Measurements from ENCODE around the gene DSCAML1.

Gene DSCAML1

DNA sequence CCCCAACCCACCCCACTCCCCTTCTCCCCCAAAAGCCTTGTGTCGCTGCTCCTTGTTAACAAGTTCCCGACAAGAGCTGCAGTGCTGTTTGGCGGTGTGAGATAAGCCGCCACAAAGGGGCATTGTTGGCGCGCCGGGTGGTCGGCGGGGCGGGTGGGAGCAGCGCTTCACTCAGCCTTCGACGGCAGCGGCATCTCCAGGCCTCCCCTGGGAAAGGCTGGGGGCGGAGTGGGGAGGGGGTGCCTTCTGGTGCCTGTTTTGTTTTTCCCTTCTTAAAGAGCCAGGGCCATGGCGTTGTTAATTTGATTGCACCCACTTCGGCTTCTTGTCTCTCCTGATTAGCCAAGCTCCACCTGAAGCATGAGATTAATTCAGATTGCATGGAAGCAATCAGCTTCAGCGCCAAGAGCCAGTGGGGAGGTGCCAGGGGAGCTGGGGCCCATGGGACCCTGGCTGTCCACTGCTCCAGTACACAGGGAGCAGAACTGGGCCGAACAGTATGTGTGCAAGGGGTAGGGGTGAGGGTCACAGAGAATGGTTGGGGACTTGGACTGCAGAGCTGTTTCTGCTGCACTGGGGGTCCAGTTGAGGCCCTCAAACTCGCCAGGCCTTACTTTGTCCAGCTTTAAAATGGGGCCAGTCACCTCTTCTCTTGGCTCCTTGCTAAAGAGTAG lies 304.3 kb downstream of the DSCAML1 start:
- DNase-seq: peak; percentile 93
- H3K36me3 ChIP-seq: no peaks in the 10 kb centered on the region
- no peaks in the 10 kb centered on the region for H3K27me3 ChIP-seq (ENCODE audit: insufficient read depth, low read depth, severe bottlenecking)
- peak overlapping the region; percentile 76 for H3K27ac ChIP-seq
- no peaks in the 10 kb centered on the region for H3K9me3 ChIP-seq (ENCODE audit: severe bottlenecking)
- TF ChIP-seq, protein P1, sequence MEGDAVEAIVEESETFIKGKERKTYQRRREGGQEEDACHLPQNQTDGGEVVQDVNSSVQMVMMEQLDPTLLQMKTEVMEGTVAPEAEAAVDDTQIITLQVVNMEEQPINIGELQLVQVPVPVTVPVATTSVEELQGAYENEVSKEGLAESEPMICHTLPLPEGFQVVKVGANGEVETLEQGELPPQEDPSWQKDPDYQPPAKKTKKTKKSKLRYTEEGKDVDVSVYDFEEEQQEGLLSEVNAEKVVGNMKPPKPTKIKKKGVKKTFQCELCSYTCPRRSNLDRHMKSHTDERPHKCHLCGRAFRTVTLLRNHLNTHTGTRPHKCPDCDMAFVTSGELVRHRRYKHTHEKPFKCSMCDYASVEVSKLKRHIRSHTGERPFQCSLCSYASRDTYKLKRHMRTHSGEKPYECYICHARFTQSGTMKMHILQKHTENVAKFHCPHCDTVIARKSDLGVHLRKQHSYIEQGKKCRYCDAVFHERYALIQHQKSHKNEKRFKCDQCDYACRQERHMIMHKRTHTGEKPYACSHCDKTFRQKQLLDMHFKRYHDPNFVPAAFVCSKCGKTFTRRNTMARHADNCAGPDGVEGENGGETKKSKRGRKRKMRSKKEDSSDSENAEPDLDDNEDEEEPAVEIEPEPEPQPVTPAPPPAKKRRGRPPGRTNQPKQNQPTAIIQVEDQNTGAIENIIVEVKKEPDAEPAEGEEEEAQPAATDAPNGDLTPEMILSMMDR (IDR thresholded peaks at IDR 0.05; ENCODE audit: low read depth, low read length): peak; percentile 26; the same call in 1 of the 2 replicates
- H3K4me3 ChIP-seq (ENCODE audit: low read depth, low read length): 0 out of 2 replicates have a peak overlapping the region, but pooled peaks have one; percentile 2

DNA sequence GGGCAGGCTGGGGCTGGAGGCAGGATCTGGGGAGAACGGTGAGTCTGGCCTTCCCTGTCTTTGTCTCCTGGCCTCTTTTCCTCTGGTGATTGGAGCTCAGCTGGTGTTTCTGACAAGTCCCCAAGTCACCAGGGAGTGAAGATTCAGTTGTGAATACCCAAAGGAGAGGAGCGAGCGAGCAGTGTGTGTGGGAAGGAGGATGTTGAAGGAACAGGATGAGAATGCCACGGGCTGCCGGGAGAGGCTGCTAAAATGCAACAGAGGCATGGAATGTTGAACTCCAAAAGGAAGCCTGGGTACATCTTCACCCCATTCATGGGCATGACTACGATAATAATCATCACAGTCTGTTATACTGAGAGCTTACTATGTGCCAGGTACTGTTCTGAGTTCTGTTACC lies 306.1 kb downstream of the DSCAML1 start:
- H3K9me3 ChIP-seq (ENCODE audit: severe bottlenecking): no peaks in the 10 kb centered on the region
- no peaks in the 10 kb centered on the region for H3K27me3 ChIP-seq (ENCODE audit: insufficient read depth, low read depth, severe bottlenecking)
- TF ChIP-seq, protein P1 (IDR thresholded peaks at IDR 0.05; ENCODE audit: low read depth, low read length): no peak
- H3K4me3 ChIP-seq (ENCODE audit: low read depth, low read length): no peak overlapping the region
- H3K36me3 ChIP-seq: no peaks in the 10 kb centered on the region
- no peak overlapping the region for H3K27ac ChIP-seq
- no peak for DNase-seq

DNA sequence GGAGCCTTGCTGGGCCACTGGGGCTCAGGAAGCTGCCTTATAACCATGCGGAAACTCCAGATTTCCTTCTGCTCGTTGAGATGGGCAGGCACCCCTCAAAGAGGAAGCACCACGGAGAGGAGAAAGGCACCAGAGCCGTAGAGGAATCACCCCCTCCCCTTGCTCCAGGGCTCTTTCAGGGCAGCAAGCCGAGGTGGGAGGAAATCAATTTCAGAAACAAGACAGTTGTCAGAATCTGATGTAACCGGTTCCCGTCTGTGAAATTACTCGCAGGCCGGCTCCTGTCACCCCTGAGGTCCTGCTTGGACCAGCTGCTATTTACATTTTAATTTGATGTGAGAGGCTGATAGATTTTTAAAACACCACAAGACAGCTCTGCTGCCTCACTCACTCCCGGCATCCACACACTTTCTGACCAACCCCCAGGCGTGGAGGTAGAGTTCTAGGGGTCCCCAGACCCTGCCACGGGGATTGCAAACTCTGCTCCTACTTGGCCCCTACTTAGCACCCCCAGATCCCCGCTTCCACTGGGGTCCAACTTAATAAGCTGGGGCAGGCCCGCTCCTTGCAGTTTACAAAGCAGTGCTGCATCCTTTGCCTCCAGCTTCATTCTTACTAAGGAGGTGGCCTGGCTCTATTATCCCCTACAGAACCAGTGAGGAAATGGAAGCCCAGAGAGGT lies 306.9 kb downstream of the DSCAML1 start:
- no peaks in the 10 kb centered on the region for H3K36me3 ChIP-seq
- H3K27me3 ChIP-seq (ENCODE audit: insufficient read depth, low read depth, severe bottlenecking): no peaks in the 10 kb centered on the region
- no peak overlapping the region for H3K27ac ChIP-seq
- TF ChIP-seq, protein P1 (IDR thresholded peaks at IDR 0.05; ENCODE audit: low read depth, low read length): no peak
- DNase-seq: no peak
- no peaks in the 10 kb centered on the region for H3K9me3 ChIP-seq (ENCODE audit: severe bottlenecking)
- no peak overlapping the region for H3K4me3 ChIP-seq (ENCODE audit: low read depth, low read length)

DNA sequence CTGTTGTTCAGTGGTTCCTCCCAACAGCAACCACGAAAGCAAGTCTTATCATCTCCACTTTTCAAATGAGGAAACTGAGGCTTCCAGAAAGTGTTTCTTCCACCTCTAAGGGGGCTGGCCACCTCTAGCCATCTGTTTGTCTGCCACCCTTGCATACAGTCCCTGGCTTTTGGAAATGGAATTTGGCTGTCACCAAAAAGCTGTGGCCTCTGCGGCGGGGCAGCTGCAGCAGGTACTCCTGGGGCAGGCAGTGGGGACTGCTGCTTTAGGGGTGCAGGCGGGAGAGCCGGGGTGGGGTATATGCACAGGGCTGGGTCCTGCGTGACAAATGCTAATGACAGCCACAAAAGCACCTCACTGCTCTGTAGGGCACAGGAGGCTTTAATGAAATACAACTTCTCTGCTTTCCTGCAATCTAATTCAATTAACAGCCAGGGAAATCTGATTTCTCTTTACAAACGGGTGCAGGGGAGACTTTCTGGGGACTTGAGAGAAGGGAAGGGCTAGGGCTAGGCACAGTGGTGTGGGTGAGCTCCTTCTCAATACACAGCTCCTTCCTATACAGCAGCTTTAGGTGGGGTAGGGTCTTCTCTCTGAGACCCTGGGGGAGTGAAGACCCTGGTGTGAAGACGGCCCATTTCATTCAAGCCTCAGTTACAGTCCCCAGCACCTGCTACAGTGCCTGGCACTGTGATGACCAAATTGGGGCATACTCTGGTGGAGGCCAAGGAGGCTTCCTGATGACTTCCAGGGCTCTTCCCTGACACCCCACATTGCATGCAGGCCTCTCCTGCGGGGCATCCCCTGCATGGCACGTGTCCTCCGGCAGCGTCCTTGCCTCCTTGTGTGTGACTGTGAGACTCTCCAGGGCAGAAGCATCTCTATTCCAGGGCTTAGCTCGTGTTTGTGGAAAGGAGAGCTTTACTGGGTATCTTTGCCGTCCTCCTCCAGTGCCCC lies 307.7 kb downstream of the DSCAML1 start:
- TF ChIP-seq, protein P1 (IDR thresholded peaks at IDR 0.05; ENCODE audit: low read depth, low read length): no peak
- no peaks in the 10 kb centered on the region for H3K36me3 ChIP-seq

DNA sequence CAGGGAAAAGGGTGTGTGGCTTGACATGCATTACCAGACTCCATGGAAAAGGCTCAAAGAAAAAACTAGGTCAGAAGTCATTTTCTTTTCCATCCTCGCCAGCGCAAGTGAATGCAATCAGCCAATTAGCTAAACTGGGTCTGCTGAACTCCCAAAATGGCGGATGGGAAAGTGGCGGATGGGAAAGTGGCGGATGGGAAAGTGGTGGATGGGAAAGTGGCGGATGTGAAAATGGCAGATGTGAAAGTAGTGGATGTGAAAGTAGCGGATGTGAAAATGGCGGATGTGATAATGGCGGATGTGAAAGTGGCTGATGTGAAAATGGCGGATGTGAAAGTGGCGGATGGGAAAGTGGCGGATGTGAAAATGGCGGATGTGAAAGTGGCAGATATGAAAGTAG lies 311.0 kb downstream of the DSCAML1 start:
- TF ChIP-seq, protein P1 (IDR thresholded peaks at IDR 0.05; ENCODE audit: low read depth, low read length): no peak
- H3K36me3 ChIP-seq: no peaks in the 10 kb centered on the region
- DNase-seq: no peak
- H3K27ac ChIP-seq: no peak overlapping the region
- no peaks in the 10 kb centered on the region for H3K9me3 ChIP-seq (ENCODE audit: severe bottlenecking)
- no peak overlapping the region for H3K4me3 ChIP-seq (ENCODE audit: low read depth, low read length)
- no peaks in the 10 kb centered on the region for H3K27me3 ChIP-seq (ENCODE audit: insufficient read depth, low read depth, severe bottlenecking)

More for the DNA sequence above, 307.7 kb downstream of the DSCAML1 start:
- H3K27ac ChIP-seq: no peak overlapping the region
- no peaks in the 10 kb centered on the region for H3K27me3 ChIP-seq (ENCODE audit: insufficient read depth, low read depth, severe bottlenecking)
- no peaks in the 10 kb centered on the region for H3K9me3 ChIP-seq (ENCODE audit: severe bottlenecking)
- H3K4me3 ChIP-seq (ENCODE audit: low read depth, low read length): no peak overlapping the region
- DNase-seq: no peak

Data from WERI-Rb-1 (cell line).